ENCODE results near the gene SLC17A4. TPM values are rescaled to one million over a fixed set of nuclear protein-coding genes. Genes with fewer than 3 reads are reported as not detected.

Gene SLC17A4
- total RNA-seq, 1 experiment from 2014 or later: not detected

- Histone ChIP-seq H2AFZ (ENCODE audit: low read length) (no peak overlapping the region), H3F3A (ENCODE audit: low read length, unreplicated experiment) (no peaks in the 10 kb centered on the region), H3K27ac (ENCODE audit: low read length) (no peak overlapping the region), H4K20me1 (ENCODE audit: low read length) (no peaks in the 10 kb centered on the region), H3K9ac (ENCODE audit: low read length) (no peak overlapping the region), H3K9me2 (replicated peaks; ENCODE audit: low read length) (no peaks in the 10 kb centered on the region), H3K9me3 (ENCODE audit: low read length) (no peaks in the 10 kb centered on the region), H3K27me3 (ENCODE audit: low read length) (peaks cover 22% of the 10 kb centered on the region; the same call in 1 of the 2 replicates), H3K4me3 (ENCODE audit: low read length) (no peak overlapping the region), H3K4me2 (ENCODE audit: low read length) (no peak overlapping the region), H3K4me1 (ENCODE audit: insufficient read depth, low read length) (no peaks in the 10 kb centered on the region), H3K36me3 (ENCODE audit: low read depth, low read length) (no peaks in the 10 kb centered on the region), H3K79me2 (ENCODE audit: low read length) (no peaks in the 10 kb centered on the region)
- CTCF ChIA-PET: no interaction called here
- ATAC-seq (no peak), DNase-seq (no peak)
- intact Hi-C loops (cut with micrococcal nuclease): no loop called here
- POLR2A ChIA-PET (ENCODE audit: unreplicated experiment): interaction anchor here (0.6 kb wide), 1 partner anchor 193 kb away, joined by 3 read pairs; no protein-coding TSS in a partner anchor
- TF ChIP-seq EZH2 (IDR thresholded peaks at IDR 0.05; ENCODE audit: low read length, unreplicated experiment): no peak
- TF ChIP-seq, protein P1, sequence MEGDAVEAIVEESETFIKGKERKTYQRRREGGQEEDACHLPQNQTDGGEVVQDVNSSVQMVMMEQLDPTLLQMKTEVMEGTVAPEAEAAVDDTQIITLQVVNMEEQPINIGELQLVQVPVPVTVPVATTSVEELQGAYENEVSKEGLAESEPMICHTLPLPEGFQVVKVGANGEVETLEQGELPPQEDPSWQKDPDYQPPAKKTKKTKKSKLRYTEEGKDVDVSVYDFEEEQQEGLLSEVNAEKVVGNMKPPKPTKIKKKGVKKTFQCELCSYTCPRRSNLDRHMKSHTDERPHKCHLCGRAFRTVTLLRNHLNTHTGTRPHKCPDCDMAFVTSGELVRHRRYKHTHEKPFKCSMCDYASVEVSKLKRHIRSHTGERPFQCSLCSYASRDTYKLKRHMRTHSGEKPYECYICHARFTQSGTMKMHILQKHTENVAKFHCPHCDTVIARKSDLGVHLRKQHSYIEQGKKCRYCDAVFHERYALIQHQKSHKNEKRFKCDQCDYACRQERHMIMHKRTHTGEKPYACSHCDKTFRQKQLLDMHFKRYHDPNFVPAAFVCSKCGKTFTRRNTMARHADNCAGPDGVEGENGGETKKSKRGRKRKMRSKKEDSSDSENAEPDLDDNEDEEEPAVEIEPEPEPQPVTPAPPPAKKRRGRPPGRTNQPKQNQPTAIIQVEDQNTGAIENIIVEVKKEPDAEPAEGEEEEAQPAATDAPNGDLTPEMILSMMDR (conservative IDR thresholded peaks at IDR 0.05; ENCODE audit: low read depth, low read length): no peak
- no peak for TF ChIP-seq EZH2phosphoT487 (IDR thresholded peaks at IDR 0.05; ENCODE audit: borderline replicate concordance, low read length)
- no TSS peak for BruUV-seq (replicated peaks)
These were observed 3.6 kb upstream of the SLC17A4 start for GRCh38 chr6:25750906-25751305.

DNA sequence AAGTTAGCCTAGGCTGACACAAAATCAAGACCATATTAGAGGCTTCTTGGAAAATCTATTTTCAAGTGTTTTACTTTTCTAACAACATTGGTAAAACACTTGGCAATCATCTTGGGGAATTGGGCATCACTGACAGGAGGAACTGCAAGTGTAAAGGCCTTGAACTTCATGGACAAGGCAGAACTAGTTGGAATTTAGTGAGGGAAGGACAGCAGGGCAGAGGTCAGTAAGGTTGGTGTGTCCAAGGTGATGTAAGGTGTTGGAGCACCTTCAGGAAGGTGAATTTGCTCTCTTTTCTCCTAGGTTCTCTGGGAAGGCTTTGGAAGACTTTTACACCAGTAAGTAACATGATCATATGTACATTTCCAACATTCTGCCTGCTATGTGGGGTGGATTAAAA, 1.5 kb upstream of the SLC17A4 start:
- Histone ChIP-seq H3K27ac (ENCODE audit: low read length) (no peak overlapping the region), H3K4me2 (ENCODE audit: low read length) (no peak overlapping the region), H4K20me1 (ENCODE audit: low read length) (no peaks in the 10 kb centered on the region), H3K79me2 (ENCODE audit: low read length) (no peaks in the 10 kb centered on the region), H3K9me3 (ENCODE audit: low read length) (no peaks in the 10 kb centered on the region), H2AFZ (ENCODE audit: low read length) (no peak overlapping the region), H3K27me3 (ENCODE audit: low read length) (peaks cover 42% of the 10 kb centered on the region), H3F3A (ENCODE audit: low read length, unreplicated experiment) (no peaks in the 10 kb centered on the region), H3K36me3 (ENCODE audit: low read depth, low read length) (no peaks in the 10 kb centered on the region), H3K4me3 (ENCODE audit: low read length) (no peak overlapping the region), H3K4me1 (ENCODE audit: insufficient read depth, low read length) (no peaks in the 10 kb centered on the region), H3K9ac (ENCODE audit: low read length) (no peak overlapping the region), H3K9me2 (replicated peaks; ENCODE audit: low read length) (no peaks in the 10 kb centered on the region)
- CTCF ChIA-PET: no interaction called here
- DNase-seq (no peak), ATAC-seq (no peak)
- no TSS peak for BruUV-seq (replicated peaks)
- TF ChIP-seq, protein P1 (conservative IDR thresholded peaks at IDR 0.05; ENCODE audit: low read depth, low read length): no peak
- no peak for TF ChIP-seq EZH2phosphoT487 (IDR thresholded peaks at IDR 0.05; ENCODE audit: borderline replicate concordance, low read length)
- TF ChIP-seq EZH2 (IDR thresholded peaks at IDR 0.05; ENCODE audit: low read length, unreplicated experiment): no peak
- POLR2A ChIA-PET (ENCODE audit: unreplicated experiment): no interaction called here
- intact Hi-C loops (cut with micrococcal nuclease): no loop called here

DNA sequence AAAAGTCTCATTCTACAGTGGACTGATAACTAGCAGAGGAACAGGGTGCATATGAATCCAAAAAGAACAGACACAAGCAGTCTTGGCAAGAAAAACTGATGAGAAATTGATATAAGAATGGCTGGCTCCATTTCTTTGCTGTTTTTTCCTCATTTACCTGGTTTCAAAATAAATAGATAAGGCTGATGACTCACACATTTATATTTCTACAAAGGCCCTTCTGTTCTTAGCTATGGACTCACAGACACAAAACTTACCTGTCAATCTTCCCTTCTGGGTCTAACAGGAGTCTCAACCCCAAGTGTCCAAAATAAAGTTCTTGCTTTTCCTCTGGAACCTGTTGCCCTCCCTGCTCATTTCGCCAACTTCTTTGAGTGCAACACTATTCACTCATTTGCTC, 941 bp downstream of the SLC17A4 start:
- ATAC-seq: no peak
- intact Hi-C loops (cut with micrococcal nuclease): no loop called here
- DNase-seq: no peak
- H3K4me3 ChIP-seq (ENCODE audit: low read length): no peak overlapping the region
- H3K36me3 ChIP-seq (ENCODE audit: low read depth, low read length): no peaks in the 10 kb centered on the region
- BruUV-seq (replicated peaks): no TSS peak
- H3K9me3 ChIP-seq (ENCODE audit: low read length): no peaks in the 10 kb centered on the region
- no peaks in the 10 kb centered on the region for H3K9me2 ChIP-seq (replicated peaks; ENCODE audit: low read length)
- TF ChIP-seq, protein P1 (conservative IDR thresholded peaks at IDR 0.05; ENCODE audit: low read depth, low read length): no peak
- TF ChIP-seq EZH2phosphoT487 (IDR thresholded peaks at IDR 0.05; ENCODE audit: borderline replicate concordance, low read length) (no peak), EZH2 (IDR thresholded peaks at IDR 0.05; ENCODE audit: low read length, unreplicated experiment) (no peak)
- peaks cover 60% of the 10 kb centered on the region for H3K27me3 ChIP-seq (ENCODE audit: low read length)
- H3K79me2 ChIP-seq (ENCODE audit: low read length): no peaks in the 10 kb centered on the region
- H3K9ac ChIP-seq (ENCODE audit: low read length): no peak overlapping the region
- ChIA-PET CTCF (no interaction called here), POLR2A (ENCODE audit: unreplicated experiment) (no interaction called here)
- H4K20me1 ChIP-seq (ENCODE audit: low read length): no peaks in the 10 kb centered on the region; the same call in 1 of the 2 replicates
- no peak overlapping the region for H3K4me2 ChIP-seq (ENCODE audit: low read length)
- no peaks in the 10 kb centered on the region for H3K4me1 ChIP-seq (ENCODE audit: insufficient read depth, low read length)
- no peaks in the 10 kb centered on the region for H3F3A ChIP-seq (ENCODE audit: low read length, unreplicated experiment)
- H2AFZ ChIP-seq (ENCODE audit: low read length): no peak overlapping the region
- no peak overlapping the region for H3K27ac ChIP-seq (ENCODE audit: low read length)

Data from PC-3 (cell line).